GM12878 (cell line): ENCODE data around the gene COX6A2. TPM values are rescaled to one million over a fixed set of nuclear protein-coding genes. Genes with fewer than 3 reads are reported as not detected.

Source experiments
- ATAC-seq: fragments of 200-7000 bp; cut with Tn5 transposase; 3 replicates; pipeline ENCODE4 v1.9.1; 2020; ENCODE audit warnings: mild to moderate bottlenecking, moderate library complexity
- BruUV-seq: library from RNA; stranded (reverse); fragments of 400-500 nt; replicated peaks from 2 replicates; lab custom pipeline; 2021; lab: Mats Ljungman, UMichigan
- CTCF ChIA-PET: fragments of 300-600 bp; sonication (Branson Sonifier 250); formaldehyde crosslinking; extraction: SDS; loops from one replicate; lab custom pipeline; 2021; ENCODE audit warnings: inconsistent platforms; lab: Yijun Ruan, JAX
- POLR2A ChIA-PET: fragments of 350-600 bp; formaldehyde crosslinking; extraction: SDS; loops from one replicate; lab custom pipeline; 2021; ENCODE audit warnings: inconsistent platforms; lab: Charles Lee
- RAD21 ChIA-PET: fragments of 300-600 bp; sonication (Branson Sonifier 250); formaldehyde crosslinking; loops from one replicate; lab custom pipeline; 2023; ENCODE audit warnings: antibody characterized with exemption; ENCODE audit not compliant: unreplicated experiment; lab: Charles Lee
- SMC1A ChIA-PET: fragments of 300-600 bp; sonication (Branson Sonifier 250); formaldehyde crosslinking; loops from one replicate; lab custom pipeline; 2023; ENCODE audit not compliant: unreplicated experiment, uncharacterized antibody; lab: Charles Lee
- DNase-seq: peaks from one replicate; pipeline ENCODE4 v3.0.0-alpha.2; 2011; ENCODE audit warnings: low read depth, low spot score
- FAIRE-seq: peaks from 3 replicates; lab custom pipeline; 2011; peaks lifted over from hg19 to GRCh38; lab: Jason Lieb, UNC
- H2AFZ ChIP-seq: 2 replicates; pipeline ENCODE4 v1.6.0; 2011; ENCODE audit warnings: low read depth, low read length, control low read depth; ENCODE audit not compliant: control insufficient read depth
- H3K27ac ChIP-seq: 2 replicates; pipeline ENCODE4 v1.5.1; 2011; ENCODE audit warnings: control low read depth; ENCODE audit not compliant: control insufficient read depth, insufficient read depth
- H3K27me3 ChIP-seq, 2 experiments: replicated peaks in 1 of 2; 2 replicates each; pipeline versions ENCODE4 v1.6.0 to v1.6.1; 2011; ENCODE audit warnings: low read length in 1 of 2; ENCODE audit not compliant: control insufficient read depth in 2 of 2, insufficient read depth in 2 of 2
- H3K36me3 ChIP-seq, 2 experiments: 2 replicates each; pipeline ENCODE4 v1.5.1; 2011; ENCODE audit warnings: low read length in 1 of 2; ENCODE audit not compliant: control insufficient read depth in 2 of 2, insufficient read depth in 2 of 2
- H3K4me1 ChIP-seq: 2 replicates; pipeline ENCODE4 v1.6.1; 2011; ENCODE audit warnings: mild to moderate bottlenecking, low read length, moderate library complexity, mixed read lengths; ENCODE audit not compliant: control insufficient read depth, insufficient read depth
- H3K4me2 ChIP-seq: 2 replicates; pipeline ENCODE4 v1.6.0; 2011; ENCODE audit warnings: control low read depth; ENCODE audit not compliant: control insufficient read depth, insufficient read depth
- H3K4me3 ChIP-seq: fragments of 200-600 bp; sonication (generic); 2 replicates; pipeline ENCODE4 v1.5.1; 2016
- H3K79me2 ChIP-seq: 2 replicates; pipeline ENCODE4 v1.6.0; 2011; ENCODE audit warnings: low read length; ENCODE audit not compliant: control insufficient read depth, insufficient read depth
- H3K9ac ChIP-seq: 2 replicates; pipeline ENCODE4 v1.8.0; 2011; ENCODE audit warnings: low read length, control low read depth, mixed read lengths; ENCODE audit not compliant: control insufficient read depth, insufficient read depth
- H3K9me3 ChIP-seq: replicated peaks from 3 replicates; pipeline ENCODE4 v1.5.1; 2011; ENCODE audit warnings: mild to moderate bottlenecking, low read length; ENCODE audit not compliant: control insufficient read depth, insufficient read depth
- H4K20me1 ChIP-seq: 2 replicates; pipeline ENCODE4 v1.6.0; 2011; ENCODE audit not compliant: control insufficient read depth, insufficient read depth
- CREB1 ChIP-seq: IDR thresholded peaks from 2 replicates; pipeline ENCODE4 v1.6.1; 2012; ENCODE audit warnings: low read depth, mild to moderate bottlenecking, inconsistent platforms
- IKZF2 ChIP-seq, 2 experiments: fragments of 450-650 bp; IDR thresholded peaks; 2 replicates each; pipeline ENCODE4 v1.6.1; 2017; ENCODE audit warnings: mild to moderate bottlenecking in 2 of 2, moderate library complexity in 2 of 2
- IRF4 ChIP-seq: IDR thresholded peaks from 2 replicates; pipeline ENCODE4 v1.6.1; 2011; ENCODE audit warnings: low read depth, low read length
- LARP7 ChIP-seq: fragments of 450-650 bp; IDR thresholded peaks from 2 replicates; pipeline ENCODE4 v1.6.1; 2017; ENCODE audit warnings: mild to moderate bottlenecking
- MTA3 ChIP-seq: IDR thresholded peaks from 2 replicates; pipeline ENCODE4 v1.6.1; 2012; ENCODE audit warnings: low read length, inconsistent platforms, borderline replicate concordance
- MYC ChIP-seq: IDR thresholded peaks from 2 replicates; pipeline ENCODE4 v1.6.1; 2011; ENCODE audit warnings: mild to moderate bottlenecking, low read length, moderate library complexity, inconsistent platforms; ENCODE audit not compliant: insufficient read depth, insufficient replicate concordance, insufficient read length, severe bottlenecking
- NRF1 ChIP-seq: conservative IDR thresholded peaks from 2 replicates; pipeline ENCODE4 v1.6.1; 2011; ENCODE audit warnings: mild to moderate bottlenecking, low read depth, low read length, improper control_type of control experiment
- POLR2AphosphoS5 ChIP-seq: IDR thresholded peaks from 2 replicates; pipeline ENCODE4 v1.6.1; 2011; ENCODE audit warnings: mild to moderate bottlenecking, low read length, inconsistent platforms
- SMARCA5 ChIP-seq: fragments of 450-650 bp; IDR thresholded peaks from 2 replicates; pipeline ENCODE4 v1.6.1; 2017; ENCODE audit warnings: mild to moderate bottlenecking
- STAT1 ChIP-seq: fragments of 450-650 bp; conservative IDR thresholded peaks from 2 replicates; pipeline ENCODE4 v1.6.1; 2014; ENCODE audit warnings: antibody characterized with exemption, mild to moderate bottlenecking
- WGBS: methylation state at CpG from one replicate; pipeline ENCODE4 v1.1.6; 2016; ENCODE audit warnings: low lambda C conversion rate; ENCODE audit not compliant: insufficient replicate concordance, insufficient coverage; ENCODE audit errors: missing lambda C conversion rate; 5-methylcytosine and 5-hydroxymethylcytosine counted together
- in situ Hi-C: fragments of 300-500 bp; cut with MboI; formaldehyde crosslinking; loops from 9 replicates; pipeline ENCODE4 v1.14.3; 2018; ENCODE audit warnings: mixed read lengths
- intact Hi-C: fragments of 100-400 bp; cut with micrococcal nuclease; formaldehyde crosslinking; loops from one replicate; pipeline ENCODE4 v1.14.2; 2022; ENCODE audit not compliant: unreplicated experiment
- polyA plus RNA-seq, 11 experiments: library from polyadenylated mRNA; depleted of rRNA in 4 of 11; unstranded in 6 of 11; stranded (reverse) in 5 of 11; fragments of >200 nt; fragmentation: Nextera tagmentation in 4 of 11; fragmentation: Illumina TruSeq in 1 of 11; extraction: Ambion mirVana in 4 of 11; extraction: Trizol in 1 of 11; gene quantifications; 1 replicate in 1 of 11; 2 replicates in 10 of 11; pipeline versions ENCODE4 v1.2.1 to v1.2.3, GENCODE V29; 2011 to 2016; ENCODE audit warnings: inconsistent platforms in 2 of 11, missing spikeins in 2 of 11, low read depth in 1 of 11
- total RNA-seq, 4 experiments: library from RNA; depleted of rRNA in 3 of 4; stranded (reverse); fragments of >200 nt in 3 of 4; fragmentation: Illumina TruSeq in 1 of 4; extraction: Trizol in 1 of 4; gene quantifications; 2 replicates each; pipeline versions ENCODE4 v1.2.1 to v1.2.3, GENCODE V29; 2013 to 2021
- TF ChIP-seq, protein P1 (sequence below): IDR thresholded peaks from 2 replicates; pipeline ENCODE4 v1.6.1; 2012; ENCODE audit warnings: low read depth, low read length, improper control_type of control experiment
- TF ChIP-seq, protein P2 (sequence below): IDR thresholded peaks from 2 replicates; pipeline ENCODE4 v1.6.1; 2012; ENCODE audit warnings: low read depth, low read length, improper control_type of control experiment
- TF ChIP-seq, protein P3 (sequence below): fragments of 450-650 bp; formaldehyde crosslinking; IDR thresholded peaks from 2 replicates; pipeline ENCODE4 v1.5.0; 2022; ENCODE audit warnings: mild to moderate bottlenecking, missing genetic modification characterization

The COX6A2 gene
- total and polyA plus RNA-seq, 10 of the 15 experiments (the other 5 are each of a cell fraction or from before 2014, with no cell fraction given) = not detected

DNA sequence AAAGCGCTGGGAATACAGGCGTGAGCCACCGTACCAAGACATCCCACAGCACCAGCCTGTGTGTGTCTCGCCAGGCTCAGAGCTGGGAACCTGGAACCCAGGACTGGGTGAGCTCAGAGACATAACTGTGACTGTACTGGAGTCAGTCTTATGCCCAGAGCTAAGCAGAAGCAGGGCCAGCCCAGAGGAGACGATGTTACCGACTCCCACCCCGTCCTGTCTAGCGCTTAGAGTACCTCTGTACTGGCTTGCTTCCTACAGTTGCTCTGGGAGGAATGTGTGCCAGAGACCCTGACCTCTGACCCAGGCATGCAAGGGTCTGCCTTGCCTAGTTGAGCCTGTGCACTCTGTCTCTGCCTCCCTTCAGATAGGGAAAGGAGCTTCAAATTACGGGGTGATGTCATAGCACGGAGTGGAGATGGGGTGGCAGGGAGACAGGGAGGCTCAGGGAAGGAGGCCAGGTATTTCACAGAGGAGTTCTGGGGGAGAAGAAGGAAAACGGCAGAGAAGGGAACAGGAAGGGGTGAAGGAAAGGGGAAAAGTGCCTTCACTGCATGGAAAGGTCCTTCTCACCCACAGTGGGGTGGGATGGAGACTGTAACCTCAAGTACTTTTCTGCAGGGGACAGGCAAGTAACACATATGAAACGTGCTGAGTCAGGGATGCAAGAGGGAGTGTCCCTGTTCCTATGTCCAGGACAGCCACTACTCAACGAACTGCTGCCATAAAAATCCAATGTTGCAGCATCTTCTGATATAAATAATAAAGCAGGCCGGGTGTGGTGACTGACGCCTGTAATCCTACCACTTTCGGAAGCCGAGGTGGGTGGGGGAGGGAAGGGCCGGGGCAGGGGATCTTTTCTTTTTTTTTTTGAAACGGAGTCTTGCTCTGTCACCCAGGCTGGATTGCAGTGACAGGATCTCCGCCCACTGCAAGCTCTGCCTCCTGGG, 25.4 kb upstream of the COX6A2 start (continued):
- TF ChIP-seq, protein P1, sequence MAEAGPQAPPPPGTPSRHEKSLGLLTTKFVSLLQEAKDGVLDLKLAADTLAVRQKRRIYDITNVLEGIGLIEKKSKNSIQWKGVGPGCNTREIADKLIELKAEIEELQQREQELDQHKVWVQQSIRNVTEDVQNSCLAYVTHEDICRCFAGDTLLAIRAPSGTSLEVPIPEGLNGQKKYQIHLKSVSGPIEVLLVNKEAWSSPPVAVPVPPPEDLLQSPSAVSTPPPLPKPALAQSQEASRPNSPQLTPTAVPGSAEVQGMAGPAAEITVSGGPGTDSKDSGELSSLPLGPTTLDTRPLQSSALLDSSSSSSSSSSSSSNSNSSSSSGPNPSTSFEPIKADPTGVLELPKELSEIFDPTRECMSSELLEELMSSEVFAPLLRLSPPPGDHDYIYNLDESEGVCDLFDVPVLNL = no peak
- TF ChIP-seq LARP7 = no peak

DNA sequence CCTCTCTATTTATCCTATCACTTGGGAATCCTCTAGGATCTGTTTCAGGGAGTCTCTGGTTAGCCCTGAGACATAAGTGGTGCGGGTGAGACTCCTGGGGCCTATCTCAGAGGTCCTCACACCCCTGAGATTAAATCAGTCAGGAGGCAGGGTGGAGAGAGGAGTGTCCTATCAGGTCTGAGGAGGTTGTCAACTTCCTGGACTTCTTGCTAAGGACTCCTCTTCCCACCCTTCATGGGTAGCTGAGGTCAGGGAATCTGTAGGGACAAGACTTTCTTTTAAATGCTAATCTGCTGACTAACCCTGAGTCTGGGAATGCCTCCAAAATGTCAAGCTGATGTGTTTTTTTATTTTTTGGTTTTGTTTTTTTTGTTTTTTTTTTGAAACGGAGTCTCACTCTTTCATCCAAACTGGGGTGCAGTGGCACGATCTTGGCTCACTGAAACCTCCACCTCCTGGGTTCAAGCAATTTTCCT, 24.5 kb upstream of the COX6A2 start:
- FAIRE-seq = no peak
- Histone ChIP-seq H3K4me3 (no peak overlapping the region), H2AFZ (no peak overlapping the region), H4K20me1 (peaks cover 7% of the 10 kb centered on the region; the same call in 1 of the 2 replicates), H3K27me3 (no peaks in the 10 kb centered on the region), H3K9me3 (no peaks in the 10 kb centered on the region), H3K4me2 (no peak overlapping the region), H3K27ac (no peak overlapping the region)
- in situ Hi-C loops = no loop called here
- TF ChIP-seq IKZF2 (IDR thresholded peaks at IDR 0.05) (no peak), NRF1 (no peak), CREB1 (no peak), MTA3 (no peak), POLR2AphosphoS5 (no peak), STAT1 (no peak), MYC (no peak), IRF4 (no peak), SMARCA5 (no peak)
- TF ChIP-seq, protein P2, sequence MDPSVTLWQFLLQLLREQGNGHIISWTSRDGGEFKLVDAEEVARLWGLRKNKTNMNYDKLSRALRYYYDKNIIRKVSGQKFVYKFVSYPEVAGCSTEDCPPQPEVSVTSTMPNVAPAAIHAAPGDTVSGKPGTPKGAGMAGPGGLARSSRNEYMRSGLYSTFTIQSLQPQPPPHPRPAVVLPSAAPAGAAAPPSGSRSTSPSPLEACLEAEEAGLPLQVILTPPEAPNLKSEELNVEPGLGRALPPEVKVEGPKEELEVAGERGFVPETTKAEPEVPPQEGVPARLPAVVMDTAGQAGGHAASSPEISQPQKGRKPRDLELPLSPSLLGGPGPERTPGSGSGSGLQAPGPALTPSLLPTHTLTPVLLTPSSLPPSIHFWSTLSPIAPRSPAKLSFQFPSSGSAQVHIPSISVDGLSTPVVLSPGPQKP = no peak
- TF ChIP-seq, protein P3, sequence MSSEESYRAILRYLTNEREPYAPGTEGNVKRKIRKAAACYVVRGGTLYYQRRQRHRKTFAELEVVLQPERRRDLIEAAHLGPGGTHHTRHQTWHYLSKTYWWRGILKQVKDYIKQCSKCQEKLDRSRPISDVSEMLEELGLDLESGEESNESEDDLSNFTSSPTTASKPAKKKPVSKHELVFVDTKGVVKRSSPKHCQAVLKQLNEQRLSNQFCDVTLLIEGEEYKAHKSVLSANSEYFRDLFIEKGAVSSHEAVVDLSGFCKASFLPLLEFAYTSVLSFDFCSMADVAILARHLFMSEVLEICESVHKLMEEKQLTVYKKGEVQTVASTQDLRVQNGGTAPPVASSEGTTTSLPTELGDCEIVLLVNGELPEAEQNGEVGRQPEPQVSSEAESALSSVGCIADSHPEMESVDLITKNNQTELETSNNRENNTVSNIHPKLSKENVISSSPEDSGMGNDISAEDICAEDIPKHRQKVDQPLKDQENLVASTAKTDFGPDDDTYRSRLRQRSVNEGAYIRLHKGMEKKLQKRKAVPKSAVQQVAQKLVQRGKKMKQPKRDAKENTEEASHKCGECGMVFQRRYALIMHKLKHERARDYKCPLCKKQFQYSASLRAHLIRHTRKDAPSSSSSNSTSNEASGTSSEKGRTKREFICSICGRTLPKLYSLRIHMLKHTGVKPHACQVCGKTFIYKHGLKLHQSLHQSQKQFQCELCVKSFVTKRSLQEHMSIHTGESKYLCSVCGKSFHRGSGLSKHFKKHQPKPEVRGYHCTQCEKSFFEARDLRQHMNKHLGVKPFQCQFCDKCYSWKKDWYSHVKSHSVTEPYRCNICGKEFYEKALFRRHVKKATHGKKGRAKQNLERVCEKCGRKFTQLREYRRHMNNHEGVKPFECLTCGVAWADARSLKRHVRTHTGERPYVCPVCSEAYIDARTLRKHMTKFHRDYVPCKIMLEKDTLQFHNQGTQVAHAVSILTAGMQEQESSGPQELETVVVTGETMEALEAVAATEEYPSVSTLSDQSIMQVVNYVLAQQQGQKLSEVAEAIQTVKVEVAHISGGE (CRISPR knock-in tag) = no peak
- TF ChIP-seq, all 136 proteins: peak for 0
- CTCF ChIA-PET = interaction anchor here (0.8 to 3.0 kb wide), 4 partner anchors 8 to 416 kb away, joined by 3 to 11 read pairs (median 7); partner anchors contain the start of gene ZNF843
- 97% methylated on average over 3 of the region's 3 CpGs for WGBS
- no TSS peak for BruUV-seq
- POLR2A ChIA-PET = interaction anchor here (0.5 kb wide), 1 partner anchor 485 kb away, joined by 3 read pairs; no protein-coding TSS in a partner anchor
- ATAC-seq = no peak
- DNase-seq = no peak
- RAD21 ChIA-PET = interaction anchor here (1.2 kb wide), 1 partner anchor 415 kb away, joined by 3 read pairs; no protein-coding TSS in a partner anchor
- peaks cover 16% of the 10 kb centered on the region for H3K4me1 ChIP-seq
- no peak overlapping the region for H3K9ac ChIP-seq
- no peaks in the 10 kb centered on the region for H3K36me3 ChIP-seq
- SMC1A ChIA-PET = interaction anchor here (0.6 to 1.6 kb wide), 3 partner anchors 14 to 354 kb away, joined by 3 to 5 read pairs (median 4); no protein-coding TSS in a partner anchor
- peaks cover 21% of the 10 kb centered on the region for H3K79me2 ChIP-seq
- intact Hi-C loops = no loop called here
